MM.1S (cell line): ENCODE results near the gene ADK.

Source experiments
- EZH2phosphoT487 ChIP-seq: fragments of 300-600 bp; sonication (generic); IDR thresholded peaks from 2 replicates; pipeline ENCODE4 v1.6.1; 2018; ENCODE audit warnings: antibody characterized with exemption, low read length
- TF ChIP-seq, protein P1 (sequence below): fragments of 300-600 bp; sonication (generic); IDR thresholded peaks from 2 replicates; pipeline ENCODE4 v1.5.1; 2016; ENCODE audit warnings: antibody characterized with exemption, low read length, mixed read lengths

DNA sequence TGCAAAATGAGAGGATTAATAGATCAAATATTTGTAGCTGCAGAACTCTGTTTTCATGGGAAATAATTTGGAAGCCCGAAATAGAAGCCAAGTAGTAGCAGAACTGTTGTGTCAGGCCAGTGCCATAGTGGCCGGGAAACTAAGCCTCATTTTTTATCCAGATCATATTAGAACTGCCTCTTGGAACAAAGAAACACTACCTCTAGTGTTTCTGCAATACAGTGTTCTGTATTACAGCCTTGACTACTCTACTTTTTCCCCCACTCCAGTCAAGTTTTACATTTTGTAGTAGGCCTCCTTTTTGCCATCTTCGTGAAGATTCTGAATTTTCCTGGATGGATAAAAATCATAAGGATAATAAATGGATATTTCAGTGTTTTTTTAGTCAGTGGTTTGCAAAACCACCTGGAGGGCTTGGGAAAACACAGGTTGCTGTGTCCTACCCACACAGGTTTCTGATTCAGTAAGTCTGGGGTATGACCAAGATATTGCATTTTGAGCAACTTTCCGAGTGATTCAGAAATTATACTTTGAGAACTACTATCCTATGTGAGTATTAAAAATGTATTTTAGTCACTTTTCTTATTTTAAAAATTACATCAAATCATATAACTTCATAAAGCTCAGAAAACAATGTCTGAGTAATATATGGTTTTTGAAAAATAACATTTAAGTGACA is 349.1 kb downstream of the ADK start:
- TF ChIP-seq, protein P1, sequence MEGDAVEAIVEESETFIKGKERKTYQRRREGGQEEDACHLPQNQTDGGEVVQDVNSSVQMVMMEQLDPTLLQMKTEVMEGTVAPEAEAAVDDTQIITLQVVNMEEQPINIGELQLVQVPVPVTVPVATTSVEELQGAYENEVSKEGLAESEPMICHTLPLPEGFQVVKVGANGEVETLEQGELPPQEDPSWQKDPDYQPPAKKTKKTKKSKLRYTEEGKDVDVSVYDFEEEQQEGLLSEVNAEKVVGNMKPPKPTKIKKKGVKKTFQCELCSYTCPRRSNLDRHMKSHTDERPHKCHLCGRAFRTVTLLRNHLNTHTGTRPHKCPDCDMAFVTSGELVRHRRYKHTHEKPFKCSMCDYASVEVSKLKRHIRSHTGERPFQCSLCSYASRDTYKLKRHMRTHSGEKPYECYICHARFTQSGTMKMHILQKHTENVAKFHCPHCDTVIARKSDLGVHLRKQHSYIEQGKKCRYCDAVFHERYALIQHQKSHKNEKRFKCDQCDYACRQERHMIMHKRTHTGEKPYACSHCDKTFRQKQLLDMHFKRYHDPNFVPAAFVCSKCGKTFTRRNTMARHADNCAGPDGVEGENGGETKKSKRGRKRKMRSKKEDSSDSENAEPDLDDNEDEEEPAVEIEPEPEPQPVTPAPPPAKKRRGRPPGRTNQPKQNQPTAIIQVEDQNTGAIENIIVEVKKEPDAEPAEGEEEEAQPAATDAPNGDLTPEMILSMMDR: no peak
- TF ChIP-seq EZH2phosphoT487: no peak
